Lower lobe of right lung (tissue), 2 donors: ENCODE results near the gene ZNF524. TPM values are rescaled to one million over a fixed set of nuclear protein-coding genes. Genes with fewer than 3 reads are reported as not detected.

Source experiments
- ATAC-seq, 2 donors: fragments of 200-7000 bp; cut with Tn5 transposase; one replicate each; pipeline ENCODE4 v1.9.1; 2020 to 2022; ENCODE audit warnings: mild to moderate bottlenecking in 2 of 2, moderate library complexity in 2 of 2
- DNase-seq: peaks from one replicate; pipeline ENCODE4 v3.0.0-alpha.2; 2020
- H3K27ac ChIP-seq: fragments of 200-600 bp; one replicate; pipeline ENCODE4 v1.8.0; 2022
- H3K27me3 ChIP-seq: fragments of 200-600 bp; one replicate; pipeline ENCODE4 v1.8.0; 2022; ENCODE audit warnings: low read depth
- H3K36me3 ChIP-seq: fragments of 200-600 bp; one replicate; pipeline ENCODE4 v1.8.0; 2022; ENCODE audit warnings: mild to moderate bottlenecking
- H3K4me1 ChIP-seq: fragments of 200-600 bp; one replicate; pipeline ENCODE4 v1.8.0; 2022
- H3K4me3 ChIP-seq: fragments of 200-600 bp; one replicate; pipeline ENCODE4 v1.8.0; 2022; ENCODE audit warnings: mild to moderate bottlenecking
- H3K9me3 ChIP-seq: fragments of 200-600 bp; one replicate; pipeline ENCODE4 v1.8.0; 2022
- intact Hi-C: fragments of 100-400 bp; cut with DNase I; formaldehyde crosslinking; loops from one replicate; pipeline ENCODE4 v1.11.0; 2022
- total RNA-seq: library from RNA; stranded (reverse); fragmentation: NEBNext Ultra II Directional; extraction: Animal tissue kit (Norgen Biotek cat#: 25700); gene quantifications from one replicate; pipeline ENCODE4 v1.2.1, GENCODE V29; 2021
- TF ChIP-seq, protein P1 (sequence below): fragments of 200-600 bp; IDR thresholded peaks from one replicate; pipeline ENCODE4 v1.8.0; 2022; ENCODE audit warnings: antibody characterized with exemption, mild to moderate bottlenecking
- donor health status: DM: no; HTN: yes; CAD: no; lungs with severe emphysema.

ZNF524 gene
- total RNA-seq, 1 donor from 2014 or later: 33.4 TPM

GRCh38 chr19:55600662-55601028 is 557 bp downstream of the ZNF524 start:
- intact Hi-C loops: no loop called here
- no peak for DNase-seq

GRCh38 chr19:55601084-55601483 is 996 bp downstream of the ZNF524 start:
- H3K27me3 ChIP-seq: no peaks in the 10 kb centered on the region
- no peaks in the 10 kb centered on the region for H3K9me3 ChIP-seq
- H3K27ac ChIP-seq: peak overlapping the region; percentile 98
- ATAC-seq: no peak
- peaks cover 30% of the 10 kb centered on the region for H3K4me1 ChIP-seq
- intact Hi-C loops: no loop called here
- H3K4me3 ChIP-seq: peak overlapping the region; percentile 83
- no peak for DNase-seq
- H3K36me3 ChIP-seq: peaks cover 19% of the 10 kb centered on the region
- TF ChIP-seq, protein P1, sequence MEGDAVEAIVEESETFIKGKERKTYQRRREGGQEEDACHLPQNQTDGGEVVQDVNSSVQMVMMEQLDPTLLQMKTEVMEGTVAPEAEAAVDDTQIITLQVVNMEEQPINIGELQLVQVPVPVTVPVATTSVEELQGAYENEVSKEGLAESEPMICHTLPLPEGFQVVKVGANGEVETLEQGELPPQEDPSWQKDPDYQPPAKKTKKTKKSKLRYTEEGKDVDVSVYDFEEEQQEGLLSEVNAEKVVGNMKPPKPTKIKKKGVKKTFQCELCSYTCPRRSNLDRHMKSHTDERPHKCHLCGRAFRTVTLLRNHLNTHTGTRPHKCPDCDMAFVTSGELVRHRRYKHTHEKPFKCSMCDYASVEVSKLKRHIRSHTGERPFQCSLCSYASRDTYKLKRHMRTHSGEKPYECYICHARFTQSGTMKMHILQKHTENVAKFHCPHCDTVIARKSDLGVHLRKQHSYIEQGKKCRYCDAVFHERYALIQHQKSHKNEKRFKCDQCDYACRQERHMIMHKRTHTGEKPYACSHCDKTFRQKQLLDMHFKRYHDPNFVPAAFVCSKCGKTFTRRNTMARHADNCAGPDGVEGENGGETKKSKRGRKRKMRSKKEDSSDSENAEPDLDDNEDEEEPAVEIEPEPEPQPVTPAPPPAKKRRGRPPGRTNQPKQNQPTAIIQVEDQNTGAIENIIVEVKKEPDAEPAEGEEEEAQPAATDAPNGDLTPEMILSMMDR: no peak

More at GRCh38 chr19:55600662-55601028, 557 bp downstream of the ZNF524 start:
- Histone ChIP-seq H3K27ac (peak overlapping the region; percentile 98), H3K4me1 (peaks cover 30% of the 10 kb centered on the region), H3K27me3 (no peaks in the 10 kb centered on the region), H3K9me3 (no peaks in the 10 kb centered on the region), H3K4me3 (peak overlapping the region; percentile 83), H3K36me3 (peaks cover 23% of the 10 kb centered on the region)
- TF ChIP-seq, protein P1: no peak
- no peak for ATAC-seq

- DNase-seq (peak; percentile 49), ATAC-seq (no peak)
- no peak overlapping the region for H3K4me3 ChIP-seq
- peaks cover 40% of the 10 kb centered on the region for H3K4me1 ChIP-seq
- H3K36me3 ChIP-seq: peaks cover 15% of the 10 kb centered on the region
- no peaks in the 10 kb centered on the region for H3K9me3 ChIP-seq
- intact Hi-C loops: no loop called here
- TF ChIP-seq, protein P1: no peak
- H3K27ac ChIP-seq: no peak overlapping the region
- H3K27me3 ChIP-seq: no peaks in the 10 kb centered on the region
These were observed 2.3 kb downstream of the ZNF524 start for GRCh38 chr19:55602104-55603001.

DNA sequence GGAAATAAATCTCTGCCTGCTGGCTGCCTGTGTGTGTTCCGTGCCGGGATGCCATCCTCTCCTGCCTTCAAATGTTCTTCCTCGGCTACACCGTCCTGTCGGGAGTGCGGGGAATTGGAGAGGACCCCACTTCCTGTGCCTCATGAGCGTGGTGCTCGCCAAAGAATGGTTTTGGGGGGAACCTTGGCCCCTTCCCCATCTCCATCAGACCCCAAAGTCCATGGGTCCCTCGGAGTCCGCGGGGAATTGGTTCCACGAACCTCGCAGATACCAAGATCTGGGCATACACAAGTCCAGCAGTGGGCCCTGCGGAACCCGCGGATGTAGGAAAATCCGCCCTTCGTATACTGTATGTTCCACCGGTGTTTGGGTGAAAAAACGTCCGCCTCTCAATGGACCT is 3.0 kb downstream of the ZNF524 start:
- no peak for ATAC-seq
- Histone ChIP-seq H3K27me3 (no peaks in the 10 kb centered on the region), H3K9me3 (no peaks in the 10 kb centered on the region), H3K36me3 (peaks cover 19% of the 10 kb centered on the region), H3K4me1 (peaks cover 40% of the 10 kb centered on the region), H3K4me3 (no peak overlapping the region), H3K27ac (no peak overlapping the region)
- intact Hi-C loops: no loop called here
- no peak for DNase-seq
- TF ChIP-seq, protein P1: no peak

DNA sequence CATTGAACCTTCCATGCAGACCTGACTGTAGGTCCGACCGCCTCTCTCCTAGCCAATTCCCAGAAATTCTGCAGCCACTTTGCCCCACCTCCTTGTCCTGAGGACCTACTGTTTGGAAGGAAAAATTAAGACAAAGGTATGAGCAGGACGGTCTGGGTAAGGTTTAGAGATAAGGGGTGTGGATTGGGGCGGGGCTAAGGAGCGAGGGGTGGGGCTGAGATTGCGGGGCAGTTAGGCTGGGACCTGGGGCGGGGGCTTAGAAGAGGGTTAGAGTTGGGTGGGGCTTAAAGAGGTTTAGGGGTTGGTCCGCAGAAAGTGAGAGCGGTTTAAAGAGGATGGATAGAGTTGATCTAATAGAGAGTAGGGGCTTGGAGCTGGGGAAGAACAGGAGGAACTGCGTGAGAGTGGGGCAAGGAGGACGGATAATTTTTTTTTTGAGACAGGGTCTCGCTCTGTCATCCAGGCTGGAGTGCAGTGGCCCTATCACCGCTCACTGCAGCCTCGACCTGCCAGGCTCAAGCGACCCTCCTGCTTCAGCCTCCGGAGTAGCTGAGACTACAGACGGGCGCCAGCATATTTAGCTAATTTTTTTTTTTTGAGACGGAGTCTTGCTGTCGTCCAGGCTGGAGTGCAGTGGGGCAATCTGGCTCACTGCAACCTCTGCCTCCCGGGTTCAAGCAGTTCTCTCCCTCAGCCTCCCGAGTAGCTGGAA is 3.6 kb downstream of the ZNF524 start:
- Histone ChIP-seq H3K27me3 (no peaks in the 10 kb centered on the region), H3K9me3 (no peaks in the 10 kb centered on the region), H3K36me3 (peaks cover 19% of the 10 kb centered on the region), H3K27ac (peak overlapping the region; percentile 92), H3K4me3 (peak overlapping the region; percentile 83), H3K4me1 (peaks cover 34% of the 10 kb centered on the region)
- TF ChIP-seq, protein P1: no peak
- intact Hi-C loops: no loop called here
- DNase-seq (no peak), ATAC-seq (no peak)
